Adrenal gland (tissue), 12 donors: Measurements from ENCODE around the gene APOL1. TPM values are rescaled to one million over a fixed set of nuclear protein-coding genes. Genes with fewer than 3 reads are reported as not detected.

Experiments used
- DNase-seq, 7 donors: peaks; one replicate each; pipeline ENCODE4 v3.0.0-alpha.2; 2019 to 2020
- H3K27ac ChIP-seq, 5 donors: fragments of 200-600 bp; sonication (generic) in 4 of 5; 1 replicate in 3 of 5; 2 replicates in 2 of 5; pipeline versions ENCODE4 v1.5.1 to v1.8.0; 2016 to 2020; ENCODE audit warnings: mild to moderate bottlenecking in 1 of 5
- H3K27me3 ChIP-seq: fragments of 200-600 bp; 2 replicates; pipeline ENCODE4 v1.8.0; 2021
- H3K36me3 ChIP-seq, 2 donors: fragments of 200-600 bp; replicated peaks in 1 of 2; 1 replicate in 1 of 2; 2 replicates in 1 of 2; pipeline versions ENCODE4 v1.5.1 to v1.8.0; 2018 to 2022
- H3K4me1 ChIP-seq, 2 donors: fragments of 200-600 bp; replicated peaks in 1 of 2; 1 replicate in 1 of 2; 2 replicates in 1 of 2; pipeline versions ENCODE4 v1.5.1 to v1.8.0; 2018 to 2021
- H3K4me3 ChIP-seq, 4 donors: fragments of 200-600 bp; sonication (generic) in 3 of 4; one replicate each; pipeline ENCODE4 v1.5.1; 2016 to 2018
- H3K9me3 ChIP-seq, 3 donors: fragments of 200-600 bp; sonication (generic) in 1 of 3; replicated peaks in 1 of 3; 1 replicate in 2 of 3; 2 replicates in 1 of 3; pipeline versions ENCODE4 v1.5.1 to v1.8.0; 2016 to 2021
- POLR2A ChIP-seq, 2 donors: fragments of 450-650 bp; IDR thresholded peaks; one replicate each; pipeline ENCODE4 v1.6.1; 2017; ENCODE audit warnings: antibody characterized with exemption in 2 of 2, mild to moderate bottlenecking in 2 of 2, moderate library complexity in 1 of 2
- WGBS, 4 donors: extraction: QIAGEN DNeasy Blood & Tissue Kit in 2 of 4; methylation state at CpG; one replicate each; pipeline versions ENCODE4 v1.1.5 to v1.1.7; 2013 to 2017; 5-methylcytosine and 5-hydroxymethylcytosine counted together
- intact Hi-C, 2 donors: fragments of 100-400 bp; cut with DNase I; formaldehyde crosslinking; loops; one replicate each; pipeline versions ENCODE4 v1.14.1 to v1.15.0; 2022 to 2023
- polyA plus RNA-seq, 3 donors: library from polyadenylated mRNA; stranded (reverse); fragments of 200-250 nt in 2 of 3; fragments of 350-450 nt in 1 of 3; fragmentation: Illumina TruSeq in 1 of 3; extraction: RNeasy Lipid Tissue Mini Kit (QIAGEN cat#74804) in 1 of 3; gene quantifications; one replicate each; pipeline ENCODE4 v1.2.3, GENCODE V29; 2013 to 2014
- total RNA-seq, 9 donors: library from RNA; depleted of rRNA in 4 of 9; stranded (reverse); fragments of >200 nt in 4 of 9; fragments of 120-200 nt in 1 of 9; fragmentation: NEBNext Ultra II Directional in 1 of 9; extraction: Animal tissue kit (Norgen Biotek cat#: 25700) in 1 of 9; gene quantifications; one replicate each; pipeline versions ENCODE4 v1.1.0 to v1.2.4, GENCODE V29; 2013 to 2023
- TF ChIP-seq, protein P1 (sequence below), 6 experiments: fragments of 450-650 bp in 4 of 6; fragments of 200-600 bp in 2 of 6; sonication (generic) in 1 of 6; IDR thresholded peaks; 1 replicate in 5 of 6; 2 replicates in 1 of 6; pipeline versions ENCODE4 v1.5.1 to v1.8.0; 2016 to 2021; ENCODE audit warnings: antibody characterized with exemption in 6 of 6, mild to moderate bottlenecking in 2 of 6, moderate library complexity in 1 of 6
- donor health status: healthy with polysubstance abuse.
- donor health status: Bipolar disorder and iron deficiency.
- donor health status: DM: yes; HTN: yes; CAD: no.
- donor health status: DM: no; HTN: no; CAD: no.
- donor health status: DM: no; HTN: no; CAD: no.
- donor health status: DM: yes; HTN: yes; CAD: no.

The APOL1 gene
- total and polyA plus RNA-seq, 12 donors: 2.1 to 39.0 (median 25.5) TPM

DNA sequence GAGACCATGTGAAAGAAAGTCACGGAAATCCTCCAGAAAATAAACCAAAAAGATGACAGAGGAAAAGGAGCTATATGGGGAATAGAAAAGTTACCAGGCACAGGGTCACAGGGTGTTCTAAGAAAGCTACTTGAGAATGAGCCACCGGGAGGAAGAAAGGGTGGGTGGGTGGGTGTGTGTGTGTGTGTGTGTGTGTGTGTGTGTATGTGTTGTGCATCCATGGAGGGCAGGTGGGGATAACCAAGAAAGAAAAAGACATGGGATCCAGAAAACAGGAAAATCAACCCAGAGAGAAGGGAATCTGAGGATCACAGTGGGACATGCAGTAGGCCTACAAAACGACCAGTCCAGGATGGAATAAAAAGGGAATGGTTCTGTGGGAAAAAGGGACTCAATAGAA lies 17.3 kb upstream of the APOL1 start:
- intact Hi-C loops: no loop called here
- Histone ChIP-seq H3K4me1 (peaks cover 19 to 36% of the 10 kb centered on the region in 2 donors), H3K36me3 (peaks cover 0 to 31% of the 10 kb centered on the region in 2 donors), H3K4me3 (peak overlapping the region in 1 of 4 donors; percentile 24), H3K9me3 (no peaks in the 10 kb centered on the region), H3K27me3 (no peaks in the 10 kb centered on the region), H3K27ac (no peak overlapping the region)
- DNase-seq: no peak
- 77 to 84% (median 79%) methylated on average over 3 of the region's 3 CpGs for WGBS, 4 donors
- no peak for TF ChIP-seq POLR2A (IDR thresholded peaks at IDR 0.05)
- TF ChIP-seq, protein P1, sequence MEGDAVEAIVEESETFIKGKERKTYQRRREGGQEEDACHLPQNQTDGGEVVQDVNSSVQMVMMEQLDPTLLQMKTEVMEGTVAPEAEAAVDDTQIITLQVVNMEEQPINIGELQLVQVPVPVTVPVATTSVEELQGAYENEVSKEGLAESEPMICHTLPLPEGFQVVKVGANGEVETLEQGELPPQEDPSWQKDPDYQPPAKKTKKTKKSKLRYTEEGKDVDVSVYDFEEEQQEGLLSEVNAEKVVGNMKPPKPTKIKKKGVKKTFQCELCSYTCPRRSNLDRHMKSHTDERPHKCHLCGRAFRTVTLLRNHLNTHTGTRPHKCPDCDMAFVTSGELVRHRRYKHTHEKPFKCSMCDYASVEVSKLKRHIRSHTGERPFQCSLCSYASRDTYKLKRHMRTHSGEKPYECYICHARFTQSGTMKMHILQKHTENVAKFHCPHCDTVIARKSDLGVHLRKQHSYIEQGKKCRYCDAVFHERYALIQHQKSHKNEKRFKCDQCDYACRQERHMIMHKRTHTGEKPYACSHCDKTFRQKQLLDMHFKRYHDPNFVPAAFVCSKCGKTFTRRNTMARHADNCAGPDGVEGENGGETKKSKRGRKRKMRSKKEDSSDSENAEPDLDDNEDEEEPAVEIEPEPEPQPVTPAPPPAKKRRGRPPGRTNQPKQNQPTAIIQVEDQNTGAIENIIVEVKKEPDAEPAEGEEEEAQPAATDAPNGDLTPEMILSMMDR (IDR thresholded peaks at IDR 0.05): no peak

DNA sequence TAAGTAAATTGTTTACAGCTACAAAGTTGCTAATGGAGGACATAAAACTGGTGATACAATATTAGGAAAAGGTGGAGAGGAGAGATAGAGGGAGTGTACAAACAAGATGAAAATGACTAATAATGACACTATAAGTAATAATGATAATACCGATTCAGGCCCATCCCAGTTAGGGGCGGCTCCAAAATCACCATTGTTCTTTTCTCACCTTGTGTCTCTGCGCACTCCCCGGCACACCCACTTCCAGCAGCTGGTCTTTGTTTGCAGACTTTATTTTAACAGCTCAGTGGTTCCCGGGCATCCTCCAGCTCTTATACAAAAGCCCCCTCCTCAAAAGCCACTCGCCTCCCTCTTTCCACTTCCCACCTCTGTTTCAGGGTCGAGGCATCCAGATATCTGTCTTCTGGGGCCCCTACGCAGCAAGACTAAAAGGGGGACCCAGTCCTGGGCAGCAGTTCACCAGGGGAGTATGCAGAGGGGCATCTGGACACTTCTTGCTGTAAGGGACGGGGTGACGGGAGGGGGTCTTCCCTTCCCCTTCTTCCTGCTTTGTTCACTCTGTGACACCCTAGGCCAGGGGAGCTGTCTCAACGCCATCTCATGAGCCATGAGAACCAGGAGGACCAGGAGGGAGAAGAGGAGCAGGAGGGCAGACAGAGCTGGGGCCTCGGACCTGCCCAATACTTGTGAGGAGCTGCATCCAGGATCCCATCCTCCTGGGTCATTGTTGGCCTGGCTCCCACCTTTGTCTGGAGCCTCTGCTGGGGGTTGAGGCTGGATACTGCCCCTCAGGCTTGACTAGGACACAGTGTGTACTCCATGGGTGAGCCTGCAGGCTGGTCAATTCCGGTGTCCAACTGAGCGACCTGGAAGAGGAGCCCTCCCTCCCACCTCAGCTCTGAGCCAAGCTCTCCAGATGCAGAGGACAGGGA lies 16.3 kb upstream of the APOL1 start:
- intact Hi-C loops: no loop called here
- no peaks in the 10 kb centered on the region for H3K27me3 ChIP-seq
- H3K36me3 ChIP-seq: peaks cover 0 to 20% of the 10 kb centered on the region in 2 donors
- H3K4me3 ChIP-seq: peak overlapping the region in 1 of 4 donors; percentile 80
- TF ChIP-seq, protein P1 (IDR thresholded peaks at IDR 0.05): no peak
- DNase-seq: peak in 2 of 7 donors; percentile 24 to 53
- 79 to 88% (median 84%) methylated on average over 10 to 14 of the region's 14 CpGs for WGBS, 4 donors
- peak overlapping the region in 2 of 5 donors; percentile 94 to 95 for H3K27ac ChIP-seq
- no peaks in the 10 kb centered on the region for H3K9me3 ChIP-seq
- peaks cover 19 to 36% of the 10 kb centered on the region in 2 donors for H3K4me1 ChIP-seq

DNA sequence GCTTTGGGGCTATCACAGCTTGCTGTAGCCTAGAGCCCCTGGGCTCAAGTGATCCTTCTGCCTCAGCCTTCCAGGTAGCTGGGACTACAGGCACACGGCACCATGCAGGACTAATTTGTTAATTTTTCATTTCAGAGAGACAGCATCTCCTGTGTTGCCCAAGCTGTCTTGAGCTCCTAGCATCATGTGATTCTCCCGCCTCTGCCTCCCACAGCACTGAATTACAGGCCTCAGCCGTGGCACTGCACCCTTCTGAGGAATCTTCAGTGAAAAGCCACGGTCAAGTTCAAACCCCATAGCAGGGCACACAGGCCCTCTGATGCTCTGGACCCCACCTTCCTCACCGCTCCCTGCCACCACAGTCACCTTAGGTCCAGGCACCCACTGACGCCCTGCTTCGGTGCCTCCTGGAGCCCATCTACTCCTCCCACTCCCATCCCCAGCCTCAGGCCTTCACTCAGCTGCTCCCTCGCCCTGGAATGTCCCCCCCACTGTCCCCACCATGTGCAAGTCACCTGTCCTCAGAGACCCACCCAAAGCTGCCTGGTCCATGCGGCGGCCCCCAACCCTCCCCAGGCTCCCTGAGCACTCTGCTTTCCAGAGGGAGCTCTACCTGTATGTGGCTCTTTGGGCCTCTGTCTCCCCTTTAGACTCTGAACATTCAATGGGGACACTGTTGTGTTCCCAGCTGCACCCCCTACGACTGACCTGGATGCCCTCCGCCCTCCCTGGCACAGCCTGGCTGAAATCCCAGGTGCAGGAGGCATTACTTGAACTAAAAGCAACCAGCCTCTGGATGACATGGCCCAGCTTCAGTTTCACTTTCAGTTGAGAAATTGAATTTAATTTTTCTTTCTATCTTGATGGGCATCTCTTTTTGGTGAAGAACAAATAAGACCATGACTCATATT lies 15.2 kb upstream of the APOL1 start:
- Histone ChIP-seq H3K9me3 (no peaks in the 10 kb centered on the region), H3K4me3 (peak overlapping the region in 1 of 4 donors; percentile 80), H3K36me3 (peaks cover 0 to 9% of the 10 kb centered on the region in 2 donors), H3K4me1 (peaks cover 19 to 36% of the 10 kb centered on the region in 2 donors), H3K27ac (peak overlapping the region in 4 of 5 donors; percentile 78 to 95 (median 90)), H3K27me3 (no peaks in the 10 kb centered on the region)
- intact Hi-C loops: no loop called here
- 68 to 83% (median 70%) methylated on average over 11 to 12 of the region's 12 CpGs for WGBS, 4 donors
- no peak for TF ChIP-seq POLR2A (IDR thresholded peaks at IDR 0.05)
- TF ChIP-seq, protein P1 (IDR thresholded peaks at IDR 0.05): no peak
- peak in 2 of 7 donors; percentile 18 to 53 for DNase-seq
